ENCODE results near the gene GAK. TPM values are rescaled to one million over a fixed set of nuclear protein-coding genes. Genes with fewer than 3 reads are reported as not detected.

The GAK gene
- total RNA-seq, 1 donor from 2014 or later: 76.1 TPM

DNA sequence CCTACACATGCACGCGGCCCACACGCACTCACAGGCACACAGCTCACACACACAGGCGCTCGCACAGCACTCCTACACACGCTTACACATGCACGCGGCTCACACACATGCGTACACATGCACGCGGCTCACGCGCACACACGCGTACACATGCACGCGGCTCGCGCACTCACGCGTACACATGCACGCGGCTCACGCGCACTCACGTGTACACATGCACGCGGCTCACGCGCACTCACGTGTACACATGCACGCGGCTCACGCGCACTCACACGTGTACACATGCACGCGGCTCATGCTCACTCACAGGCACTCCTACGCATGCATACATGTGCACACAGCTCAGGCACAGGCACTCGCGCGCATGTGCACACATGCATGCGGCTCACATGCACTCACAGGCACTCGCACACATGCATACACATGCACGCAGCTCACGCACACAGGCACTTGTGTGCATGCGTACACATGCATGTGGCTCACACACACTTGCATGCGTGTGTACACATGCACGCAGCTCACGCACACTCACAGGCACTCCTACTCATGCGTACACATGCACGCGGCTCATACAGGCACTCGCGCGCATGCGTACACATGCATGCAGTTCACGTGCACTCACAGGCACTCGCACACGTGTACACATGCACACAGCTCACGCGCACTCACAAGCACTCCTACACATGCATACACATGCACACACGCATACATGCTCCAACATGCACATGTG, 44.9 kb downstream of the GAK start:
- DNase-seq: no peak

DNA sequence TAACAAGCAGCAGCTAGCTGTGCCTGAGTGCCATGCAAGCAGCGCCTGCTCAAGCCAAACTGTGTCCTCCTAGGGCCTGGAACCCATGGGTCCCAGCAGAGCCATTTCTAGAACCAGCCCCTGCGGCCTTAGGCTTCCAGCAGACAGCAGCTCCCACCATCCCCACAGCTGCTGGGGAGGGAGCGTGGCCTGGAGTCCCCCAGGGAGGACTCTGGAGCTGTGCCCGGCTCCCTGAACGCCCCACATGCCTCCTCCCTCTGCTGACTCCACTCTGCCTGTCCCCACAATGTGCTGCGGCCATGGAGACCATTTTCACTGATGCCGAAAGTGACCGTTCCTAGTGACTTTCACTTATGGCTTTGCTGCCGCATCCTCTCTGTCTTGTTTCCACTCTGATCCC, 45.9 kb downstream of the GAK start:
- DNase-seq: no peak

DNA sequence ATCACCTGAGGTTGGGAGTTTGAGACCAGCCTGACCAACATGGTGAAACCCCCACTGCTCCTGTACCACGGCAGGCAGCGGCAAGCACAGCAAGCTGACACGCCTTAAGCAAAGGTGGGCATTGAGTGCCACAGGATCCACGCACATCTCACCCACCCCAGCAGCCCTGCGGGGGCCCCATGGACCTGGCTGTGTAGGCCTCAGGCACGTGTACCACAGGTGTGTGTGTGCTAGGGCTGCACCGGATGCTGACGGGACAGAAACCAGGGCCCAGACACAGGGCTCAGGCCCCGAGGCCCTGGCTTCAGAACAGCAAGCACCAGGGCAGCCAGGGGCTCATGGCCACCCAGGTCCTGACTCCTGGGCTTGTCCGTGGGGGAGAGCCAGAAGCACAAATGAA, 46.8 kb downstream of the GAK start:
- no peak for DNase-seq

DNA sequence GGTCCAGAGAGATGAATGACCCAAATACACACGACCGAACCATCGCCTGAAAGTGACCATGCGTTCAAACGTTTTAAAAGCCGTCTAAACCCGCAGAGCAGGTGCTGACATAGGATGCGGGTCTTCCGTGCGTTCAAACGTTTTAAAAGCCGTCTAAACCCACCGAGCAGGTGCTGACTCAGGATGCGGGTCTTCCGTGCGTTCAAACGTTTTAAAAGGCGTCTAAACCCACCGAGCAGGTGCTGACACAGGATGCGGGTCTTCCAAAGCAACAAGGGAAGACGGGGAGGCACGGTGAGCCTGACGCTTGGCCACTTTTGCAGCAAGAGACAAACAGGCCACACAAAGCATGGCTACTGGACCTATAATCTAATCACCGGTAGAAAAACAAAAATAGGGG, 47.2 kb downstream of the GAK start:
- DNase-seq: no peak

DNA sequence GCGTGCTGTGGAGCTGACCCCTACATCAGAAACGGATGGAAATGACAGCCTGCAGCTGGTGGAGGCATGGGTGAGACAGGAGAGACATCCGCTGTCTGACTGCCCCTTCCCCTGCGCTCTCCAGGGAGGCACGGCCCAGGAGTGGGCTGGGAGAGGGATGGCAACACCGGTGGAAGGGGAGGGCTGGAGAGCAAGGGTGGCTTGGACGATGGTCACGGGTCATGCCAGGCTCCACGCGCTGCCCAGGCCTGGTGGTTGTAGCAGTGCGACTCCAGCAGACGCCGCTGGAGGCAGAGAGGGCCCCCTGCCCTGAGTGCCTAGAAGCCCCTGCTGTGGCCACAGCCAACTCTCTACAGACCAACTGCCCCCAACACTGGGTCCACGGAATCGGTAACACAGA, 47.9 kb downstream of the GAK start:
- DNase-seq: no peak

DNA sequence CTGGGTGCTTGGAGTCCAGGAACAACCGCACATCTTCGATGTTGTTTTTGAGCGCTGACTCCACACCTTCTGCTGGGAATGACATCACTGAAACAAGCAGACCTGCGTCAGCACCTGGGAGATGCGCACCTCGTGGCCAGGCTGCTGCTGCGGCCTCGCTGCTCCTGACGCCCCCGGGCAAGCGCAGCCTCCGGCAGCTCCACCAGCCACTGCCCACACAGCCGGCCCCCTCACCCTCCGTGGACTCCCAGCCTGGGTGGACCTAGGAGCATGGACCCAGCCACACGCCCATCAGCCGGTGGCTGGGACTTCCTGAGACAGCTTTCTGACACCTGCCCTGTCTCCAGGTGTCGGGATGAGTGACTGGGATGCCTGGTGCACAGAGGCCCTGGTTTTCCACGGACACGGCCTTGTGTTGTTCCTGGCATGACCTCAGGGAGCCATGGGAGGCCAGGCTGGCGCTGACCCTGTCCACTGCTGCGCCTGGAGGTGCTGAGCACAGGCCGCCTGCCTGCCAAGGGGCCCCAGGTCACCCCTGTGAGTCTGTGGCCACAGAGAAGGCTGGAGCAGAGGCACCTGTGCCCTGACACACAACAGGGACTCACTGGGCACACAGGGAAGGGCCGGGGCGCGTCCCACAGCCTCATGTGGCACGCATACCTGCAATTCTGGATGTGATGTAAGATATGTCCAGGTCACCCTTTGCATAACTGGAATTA, 48.6 kb downstream of the GAK start:
- no peak for DNase-seq

DNA sequence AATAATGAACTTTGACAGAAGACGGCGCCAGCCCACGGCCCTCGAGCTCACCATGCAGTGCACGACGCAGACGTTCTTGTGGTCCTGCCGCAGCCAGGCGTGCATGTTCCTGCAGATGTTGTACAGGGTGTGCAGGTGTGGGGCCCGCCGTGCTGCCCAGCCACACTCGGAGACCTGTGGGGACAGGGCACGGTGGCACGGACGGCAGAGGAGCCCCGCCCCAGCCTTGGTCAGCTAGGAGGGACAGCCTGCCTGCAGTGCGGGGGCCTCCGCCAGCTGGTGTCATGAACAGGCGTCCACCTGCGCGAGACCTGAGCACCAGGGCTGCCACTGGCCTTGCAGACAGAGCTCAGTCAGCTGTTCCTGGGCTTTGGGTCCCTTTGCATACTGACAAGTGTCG, 49.5 kb downstream of the GAK start:
- no peak for DNase-seq

DNA sequence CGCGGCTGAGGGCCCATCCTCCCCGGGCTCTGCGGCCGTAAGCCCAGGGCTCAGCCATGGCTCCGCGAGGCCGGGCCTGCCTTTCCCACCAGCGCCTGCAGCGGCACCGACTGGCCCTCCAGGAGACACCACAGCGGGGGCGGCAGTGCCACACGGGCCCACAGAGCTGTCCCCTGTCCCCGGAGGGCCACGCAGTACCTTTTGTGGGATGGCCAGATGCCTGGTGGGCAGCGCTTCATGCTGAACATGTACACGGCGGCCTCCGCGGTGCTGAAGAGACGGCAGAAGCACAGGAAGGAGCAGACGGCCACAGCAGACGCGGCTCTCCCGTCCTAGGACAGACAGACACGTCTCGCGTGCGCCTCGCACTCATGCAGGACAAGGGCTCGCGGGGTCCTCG, 50.4 kb downstream of the GAK start:
- no peak for DNase-seq

DNA sequence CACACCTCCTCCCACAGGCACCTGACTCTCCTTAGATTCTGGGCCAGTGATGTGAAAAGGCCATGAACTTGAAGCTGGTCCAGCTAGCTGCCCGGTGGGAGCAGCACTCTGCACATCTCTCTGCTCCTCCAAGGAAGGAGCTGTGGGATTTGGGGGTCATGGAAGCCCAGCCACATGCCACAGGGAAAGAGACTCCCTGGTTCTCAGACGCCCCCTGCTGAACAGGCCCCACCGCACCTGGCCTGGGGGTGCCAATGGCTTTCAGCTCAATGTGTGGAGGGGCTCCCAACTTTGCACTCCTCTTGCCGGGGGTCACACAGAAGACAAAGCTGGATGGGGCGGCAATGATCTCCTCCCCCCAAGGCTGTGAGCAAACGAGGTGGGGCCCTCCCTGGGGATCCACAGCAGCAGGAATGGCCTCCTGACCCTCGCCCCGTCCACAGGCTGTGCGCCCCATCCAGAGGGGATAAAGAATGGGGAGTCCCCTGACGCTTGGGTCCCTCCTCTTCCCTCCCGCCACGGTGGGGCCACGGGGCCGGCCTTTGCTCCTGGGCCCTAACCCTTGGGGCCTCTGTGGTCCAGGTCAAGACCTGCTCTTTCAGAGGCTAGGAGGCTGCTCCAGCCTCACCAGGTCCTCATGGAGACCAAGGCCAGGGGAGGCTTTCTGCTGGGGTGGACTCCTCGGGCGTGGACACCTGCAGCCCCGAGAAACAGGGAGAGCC, 51.3 kb downstream of the GAK start:
- no peak for DNase-seq

DNA sequence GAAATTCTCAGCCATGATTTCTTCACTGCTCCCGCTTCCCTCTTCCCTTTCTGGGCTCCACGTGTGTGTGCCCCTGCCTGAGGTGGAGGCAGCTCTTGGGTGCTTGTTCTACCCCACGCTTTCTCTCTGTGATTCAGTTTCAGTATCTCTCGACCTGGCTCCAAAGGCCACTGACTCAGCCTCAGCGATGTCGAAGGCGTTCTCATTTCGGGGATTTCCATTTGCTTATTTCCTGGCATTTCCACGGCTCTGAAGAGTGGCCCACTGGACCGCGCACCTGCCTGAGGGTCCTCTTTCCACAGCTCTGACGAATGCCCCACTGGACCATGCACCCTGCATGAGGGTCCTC, 52.4 kb downstream of the GAK start:
- no peak for DNase-seq

DNA sequence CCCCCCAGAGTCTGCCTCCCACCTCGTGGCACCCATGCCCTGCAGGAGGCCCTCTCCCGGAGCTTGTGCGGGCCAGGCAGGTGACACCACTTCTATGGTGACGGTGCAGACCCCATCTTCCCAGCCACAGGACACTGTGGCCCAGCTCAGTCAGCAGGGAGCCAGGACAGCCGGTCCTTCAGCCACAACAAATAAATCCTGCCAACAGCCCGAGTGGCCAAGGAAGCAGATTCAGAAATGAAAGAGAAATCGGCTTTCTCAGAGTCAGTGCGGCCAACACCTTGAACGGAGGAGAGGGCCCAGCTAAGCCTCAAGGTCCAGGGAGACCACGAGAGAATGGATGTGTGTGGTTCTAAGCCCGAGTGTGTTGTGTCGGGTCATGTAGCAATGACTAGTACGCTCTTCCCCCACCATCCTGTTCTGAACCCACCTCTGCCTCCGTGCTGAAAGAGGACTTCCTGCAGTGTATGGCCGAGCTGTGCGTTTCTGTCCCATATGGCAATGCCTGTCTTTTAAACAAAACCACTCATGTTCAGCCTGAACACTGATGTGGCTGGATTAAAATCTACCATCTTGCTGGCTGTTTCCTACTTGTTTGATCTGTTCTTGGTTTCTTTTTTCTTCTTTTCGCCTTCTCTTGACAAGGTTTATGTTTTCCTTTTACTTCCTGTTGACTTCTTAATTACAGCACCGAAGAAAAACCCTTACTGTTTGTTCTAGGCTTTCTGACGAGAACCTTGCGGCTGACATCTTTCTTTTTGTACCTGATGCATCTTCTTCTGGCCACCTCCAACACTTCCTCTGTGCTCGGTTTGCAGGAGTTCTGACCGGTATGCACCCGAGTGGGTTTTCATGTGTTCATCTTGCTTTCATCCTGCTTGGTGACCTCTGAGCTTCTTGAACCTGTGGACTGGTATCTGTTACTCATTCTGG, 53.1 kb downstream of the GAK start:
- no peak for DNase-seq

DNA sequence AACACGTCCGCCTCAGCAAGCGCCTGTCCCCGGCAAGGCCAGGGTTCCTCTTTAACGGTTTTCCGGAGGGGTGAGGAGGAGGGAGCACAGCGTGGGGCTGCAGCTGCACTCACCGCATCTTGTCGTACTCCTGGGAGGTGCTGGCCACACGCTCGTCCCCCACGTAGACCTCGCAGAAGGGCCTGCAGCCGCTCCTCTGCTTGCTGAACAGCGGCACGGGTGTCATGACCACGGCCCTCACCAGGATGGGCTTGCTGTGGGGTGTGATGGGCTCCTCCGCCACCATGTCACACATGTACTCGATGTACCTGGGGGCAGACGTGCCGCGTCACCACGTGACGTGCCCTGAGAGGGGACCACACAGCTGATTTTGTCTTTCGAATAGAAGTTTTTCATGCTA, 54.6 kb downstream of the GAK start:
- DNase-seq: no peak

DNA sequence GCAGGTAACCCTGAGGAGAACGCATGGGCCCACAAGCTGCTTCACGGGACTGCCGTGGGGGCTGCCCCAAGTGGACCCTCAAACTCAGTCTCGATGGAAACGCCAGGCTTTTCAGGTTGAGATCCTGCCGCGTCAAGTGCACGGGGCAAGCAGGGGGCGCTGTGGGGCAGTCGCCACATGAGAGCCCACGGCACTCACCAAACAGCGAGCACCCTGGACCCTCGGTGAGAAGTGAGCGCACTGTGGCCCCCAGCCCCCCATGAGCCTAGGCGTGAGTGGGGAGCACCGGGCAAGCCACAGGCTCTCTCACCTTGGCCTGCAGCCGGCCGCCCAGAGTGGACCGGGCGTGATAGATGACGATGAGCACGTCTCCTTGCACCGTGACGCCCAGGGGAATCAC, 55.3 kb downstream of the GAK start:
- DNase-seq: peak; percentile 23

DNA sequence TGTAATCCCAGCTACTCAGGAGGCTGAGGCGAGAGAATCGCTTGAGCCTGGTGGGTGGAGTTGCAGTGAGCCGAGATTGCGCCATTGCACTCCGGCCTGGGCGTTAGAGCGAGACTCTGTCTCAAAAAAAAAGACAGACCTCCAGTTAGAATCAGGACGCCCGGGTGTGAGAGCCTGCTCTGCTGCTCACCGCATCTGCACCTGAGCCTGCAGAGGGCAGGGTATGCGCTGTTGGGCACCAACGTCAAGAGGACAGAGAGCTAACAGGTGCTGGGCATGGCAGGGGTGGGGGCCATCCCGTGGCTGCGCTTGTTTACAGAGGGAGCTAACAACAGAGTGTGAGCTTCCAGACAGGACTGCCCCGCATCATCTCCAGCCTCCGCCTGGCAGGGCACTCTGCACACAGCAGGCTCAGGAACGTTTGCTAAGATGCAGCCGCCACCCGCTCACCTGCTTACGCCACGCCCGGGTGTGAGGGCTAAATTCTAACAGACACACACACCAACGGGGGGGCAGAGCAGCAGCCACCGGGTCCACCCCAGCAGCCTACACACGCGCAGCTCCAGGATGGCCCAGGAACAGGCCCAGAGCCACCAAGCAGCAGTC, 56.2 kb downstream of the GAK start:
- DNase-seq: no peak

DNA sequence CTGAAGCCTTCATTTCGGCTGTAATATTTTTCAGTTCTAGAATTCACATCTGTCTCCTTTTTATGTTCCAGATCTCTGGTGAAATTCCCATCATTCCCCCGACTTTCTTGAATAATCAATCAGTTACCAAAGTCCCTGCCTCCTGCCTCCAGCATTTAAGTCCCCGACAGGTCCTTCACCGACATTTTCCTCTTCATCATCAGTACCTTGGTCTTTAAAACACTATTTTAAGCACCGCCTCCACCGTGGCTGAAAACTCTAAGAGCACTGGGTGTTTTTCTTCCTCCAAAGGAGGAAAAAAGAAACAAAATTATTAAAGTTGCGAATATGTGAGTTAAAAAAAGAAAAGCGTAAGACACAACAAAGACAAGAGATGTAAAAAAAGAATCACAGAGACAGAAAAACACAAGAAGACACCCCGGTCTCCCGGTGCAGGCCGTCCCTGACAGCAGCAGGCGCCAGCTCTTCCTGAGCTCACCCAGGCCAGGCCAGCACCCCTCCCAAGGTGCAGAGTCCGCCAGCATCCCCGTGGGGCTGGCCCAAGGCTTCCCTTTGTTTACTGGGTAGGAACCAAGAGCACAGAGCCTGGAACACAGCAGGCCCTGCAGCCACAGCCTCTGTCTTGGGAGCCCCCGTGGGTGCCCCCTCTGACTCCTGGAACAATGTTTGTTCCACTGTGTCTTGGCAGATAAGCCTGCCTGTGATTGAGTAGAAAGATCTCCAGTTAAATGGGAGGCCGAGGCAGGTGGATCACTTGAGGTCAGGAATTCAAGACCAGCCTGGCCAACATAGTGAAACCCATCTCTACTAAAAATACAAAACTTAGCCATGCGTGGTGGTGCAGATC, 56.9 kb downstream of the GAK start:
- no peak for DNase-seq

DNA sequence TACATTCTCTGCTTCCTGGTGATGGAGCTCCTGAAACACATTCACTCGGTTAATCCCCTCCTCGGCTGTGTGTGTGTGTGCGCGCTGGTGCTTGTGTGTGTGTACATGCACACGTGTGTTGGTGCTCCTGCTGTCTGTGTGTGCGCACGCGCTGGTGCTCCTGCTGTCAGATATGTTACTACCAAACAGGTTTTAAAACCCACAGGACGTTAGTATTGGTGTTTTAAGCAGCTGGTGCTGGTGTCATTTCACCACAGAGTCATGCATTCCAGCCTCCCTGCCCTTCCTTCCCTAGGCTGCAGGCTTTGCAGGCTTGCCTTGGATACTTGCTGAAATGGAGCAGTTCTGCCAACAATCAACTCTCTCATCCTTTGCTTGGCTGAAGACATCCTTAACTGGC, 58.1 kb downstream of the GAK start:
- DNase-seq: no peak

DNA sequence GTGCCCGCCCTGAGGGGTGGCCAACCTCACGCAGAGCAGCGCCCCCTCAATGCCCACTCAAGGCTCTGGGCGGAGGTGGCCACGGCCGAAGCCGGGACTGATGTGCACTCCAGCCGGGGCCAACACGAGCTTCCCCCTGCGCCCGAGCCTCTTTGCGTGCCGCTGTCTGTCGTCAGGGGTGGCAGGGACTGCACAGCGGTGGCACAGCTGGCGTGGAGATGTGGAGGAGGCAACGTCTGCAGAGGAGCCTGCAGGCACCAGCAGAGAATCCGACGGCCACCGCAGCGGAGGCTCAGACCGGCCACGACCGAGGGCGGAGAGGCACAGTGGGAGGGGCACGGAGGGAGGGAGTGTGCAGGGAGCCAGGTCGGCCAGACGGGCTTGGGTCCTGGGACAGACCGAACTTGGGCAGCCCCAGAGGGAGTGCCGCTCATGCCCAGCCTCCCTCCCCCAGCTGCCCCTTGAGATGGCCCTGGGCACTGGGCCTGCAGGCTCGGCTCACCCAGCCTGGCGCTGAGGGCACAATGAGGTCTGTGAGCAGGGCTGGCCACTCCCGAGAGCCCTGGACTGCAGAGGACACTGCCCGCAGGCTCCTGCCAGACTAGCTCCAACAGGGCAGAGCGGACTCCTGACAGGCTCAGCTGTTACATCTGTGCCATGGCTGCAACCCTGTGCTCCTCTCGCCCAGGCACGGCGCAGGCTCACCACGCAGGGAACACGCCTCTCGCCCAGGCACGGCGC, 59.7 kb downstream of the GAK start:
- DNase-seq: no peak

DNA sequence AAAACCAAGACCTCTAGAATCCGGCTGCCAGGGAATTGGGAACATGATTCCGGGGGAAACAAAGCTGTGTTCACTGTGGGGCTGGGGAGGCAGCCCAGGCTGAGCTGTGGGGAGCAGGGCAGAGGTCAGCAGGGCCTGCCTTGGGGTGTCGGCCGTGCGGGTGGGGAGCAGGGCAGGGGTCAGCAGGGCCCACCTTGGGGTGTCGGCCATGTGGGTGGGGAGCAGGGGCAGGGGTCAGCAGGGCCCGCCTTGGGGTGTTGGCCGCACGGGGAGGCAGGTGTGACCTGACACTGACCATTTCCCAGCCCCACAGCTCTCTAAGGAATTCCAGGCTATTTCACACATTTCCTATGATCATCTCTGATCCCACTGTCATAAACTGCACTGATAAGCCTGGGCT, 60.6 kb downstream of the GAK start:
- DNase-seq: no peak

DNA sequence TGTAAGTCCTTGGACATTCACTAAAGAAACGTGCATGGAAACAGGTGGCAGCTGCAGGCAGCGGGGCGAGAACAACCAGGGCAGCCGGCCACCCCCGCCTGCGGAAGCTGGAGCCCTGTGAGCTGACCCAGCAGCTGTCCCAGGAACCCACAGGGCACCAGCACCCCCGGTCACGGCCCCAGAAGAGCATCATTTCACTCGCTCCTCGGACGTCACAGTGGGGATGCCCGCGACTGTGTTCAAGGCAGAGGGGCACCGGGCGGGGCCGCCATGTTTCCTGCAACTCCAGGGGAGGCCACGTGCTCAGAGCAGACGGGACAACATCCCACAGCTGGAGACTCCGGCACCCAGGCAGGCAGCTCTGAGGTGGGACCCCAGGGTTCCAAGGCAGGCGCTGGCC, 61.2 kb downstream of the GAK start:
- no peak for DNase-seq

DNA sequence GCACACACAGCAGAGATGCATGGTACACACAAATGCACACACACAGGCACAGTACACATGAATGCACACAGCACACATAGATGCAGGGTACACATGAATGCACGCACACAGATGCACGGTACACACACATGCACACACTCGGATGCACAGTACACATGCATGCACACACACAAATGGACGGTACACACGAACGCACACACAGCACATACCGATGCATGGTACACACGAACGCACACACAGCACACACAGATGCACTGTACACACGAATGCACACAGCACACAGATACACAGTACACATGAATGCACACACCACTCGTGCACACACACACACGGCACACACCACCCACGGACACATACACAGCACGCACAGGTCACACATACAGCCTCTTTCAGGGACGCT, 62.3 kb downstream of the GAK start:
- no peak for DNase-seq

DNA sequence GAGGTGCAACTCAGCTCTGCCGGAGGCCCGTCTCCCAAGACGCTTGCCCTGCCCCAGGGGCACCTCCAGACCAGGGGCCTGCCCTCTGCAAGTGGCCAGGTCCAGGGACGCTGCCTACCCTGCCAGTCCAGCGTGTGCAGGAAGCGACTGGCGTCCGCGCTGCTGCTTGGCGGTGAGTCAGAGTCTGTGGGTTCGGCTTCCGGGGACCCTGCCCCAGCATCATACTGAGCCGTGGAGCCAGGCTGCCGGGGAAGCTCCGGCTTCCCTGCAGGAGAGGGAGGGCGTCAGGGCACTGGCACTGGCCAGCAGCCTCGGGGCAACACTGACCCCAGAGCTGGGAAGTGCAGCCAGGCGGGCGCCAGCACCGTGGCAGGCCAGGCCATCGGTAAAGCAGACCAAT, 63.7 kb downstream of the GAK start:
- no peak for DNase-seq

All from dermis blood vessel endothelial cell (primary cell).